Endodermal cell (in vitro differentiated cells): Measurements from ENCODE around the gene MEX3A. TPM values are rescaled to one million over a fixed set of nuclear protein-coding genes. Genes with fewer than 3 reads are reported as not detected.

Experiments used
- DNase-seq: peaks from one replicate; pipeline ENCODE4 v3.0.0-alpha.2; 2017
- H3K27ac ChIP-seq: 2 replicates; pipeline ENCODE4 v1.5.1; 2013; ENCODE audit warnings: mild to moderate bottlenecking, low read depth, low read length, moderate library complexity
- H3K27me3 ChIP-seq: 2 replicates; pipeline ENCODE4 v1.6.1; 2013; ENCODE audit warnings: mild to moderate bottlenecking, low read length, moderate library complexity; ENCODE audit not compliant: insufficient read depth, control insufficient read depth, poor library complexity, severe bottlenecking
- H3K36me3 ChIP-seq: 2 replicates; pipeline ENCODE4 v1.7.0; 2013; ENCODE audit warnings: mild to moderate bottlenecking, low read length, moderate library complexity; ENCODE audit not compliant: control insufficient read depth, insufficient read depth
- H3K4me1 ChIP-seq: one replicate; pipeline ENCODE4 v1.7.0; 2013; ENCODE audit warnings: low read length; ENCODE audit not compliant: control insufficient read depth, insufficient read depth
- H3K4me3 ChIP-seq: 2 replicates; pipeline ENCODE4 v1.5.1; 2013; ENCODE audit warnings: mild to moderate bottlenecking, low read length, moderate library complexity
- H3K9ac ChIP-seq: 2 replicates; pipeline ENCODE4 v1.6.1; 2013; ENCODE audit warnings: mild to moderate bottlenecking, low read length, moderate library complexity; ENCODE audit not compliant: poor library complexity, severe bottlenecking; ENCODE audit errors: extremely low read depth
- H3K9me3 ChIP-seq: 2 replicates; pipeline ENCODE4 v1.6.1; 2013; ENCODE audit warnings: mild to moderate bottlenecking, low read length, moderate library complexity; ENCODE audit not compliant: control insufficient read depth
- H3K27ac Mint-ChIP-seq: 2 replicates; pipeline ENCODE4 v1.8.0; 2020; ENCODE audit warnings: mixed read lengths
- H3K27me3 Mint-ChIP-seq: 2 replicates; pipeline ENCODE4 v1.8.0; 2021; ENCODE audit warnings: mild to moderate bottlenecking, mixed read lengths; ENCODE audit not compliant: insufficient read depth
- H3K36me3 Mint-ChIP-seq: 2 replicates; pipeline ENCODE4 v1.8.0; 2020; ENCODE audit warnings: low read depth, mixed read lengths
- H3K4me1 Mint-ChIP-seq: 2 replicates; pipeline ENCODE4 v1.8.0; 2020; ENCODE audit warnings: mixed read lengths
- H3K4me3 Mint-ChIP-seq: 2 replicates; pipeline ENCODE4 v1.8.0; 2020; ENCODE audit warnings: mild to moderate bottlenecking, moderate library complexity, mixed read lengths
- H3K9me3 Mint-ChIP-seq: 2 replicates; pipeline ENCODE4 v1.8.0; 2020; ENCODE audit warnings: mild to moderate bottlenecking, mixed read lengths
- WGBS, 2 experiments: methylation state at CpG; one replicate each; pipeline versions ENCODE4 v1.1.5 to v1.1.7; 2013; ENCODE audit warnings: missing lambda C conversion rate in 2 of 2, mixed read lengths in 1 of 2; ENCODE audit not compliant: insufficient coverage in 1 of 2, insufficient read length in 1 of 2; 5-methylcytosine and 5-hydroxymethylcytosine counted together
- total RNA-seq, 2 donors: library from RNA; stranded (reverse); fragmentation: NEBNext Ultra II Directional in 1 of 2; extraction: Animal tissue kit (Norgen Biotek cat#: 25700) in 1 of 2; gene quantifications; 2 replicates in 1 of 2; 3 replicates in 1 of 2; pipeline ENCODE4 v1.2.1, GENCODE V29; 2021
- TF ChIP-seq, protein P1 (sequence below): fragments of 200-600 bp; sonication (generic); conservative IDR thresholded peaks from 2 replicates; pipeline ENCODE4 v1.5.0; 2021; ENCODE audit warnings: antibody characterized with exemption, mild to moderate bottlenecking

Gene MEX3A
- total RNA-seq, 2 donors from 2014 or later = 91.8 to 94.3 TPM

GRCh38 chr1:156097499-156098178 lies 15.4 kb upstream of the MEX3A start:
- TF ChIP-seq, protein P1, sequence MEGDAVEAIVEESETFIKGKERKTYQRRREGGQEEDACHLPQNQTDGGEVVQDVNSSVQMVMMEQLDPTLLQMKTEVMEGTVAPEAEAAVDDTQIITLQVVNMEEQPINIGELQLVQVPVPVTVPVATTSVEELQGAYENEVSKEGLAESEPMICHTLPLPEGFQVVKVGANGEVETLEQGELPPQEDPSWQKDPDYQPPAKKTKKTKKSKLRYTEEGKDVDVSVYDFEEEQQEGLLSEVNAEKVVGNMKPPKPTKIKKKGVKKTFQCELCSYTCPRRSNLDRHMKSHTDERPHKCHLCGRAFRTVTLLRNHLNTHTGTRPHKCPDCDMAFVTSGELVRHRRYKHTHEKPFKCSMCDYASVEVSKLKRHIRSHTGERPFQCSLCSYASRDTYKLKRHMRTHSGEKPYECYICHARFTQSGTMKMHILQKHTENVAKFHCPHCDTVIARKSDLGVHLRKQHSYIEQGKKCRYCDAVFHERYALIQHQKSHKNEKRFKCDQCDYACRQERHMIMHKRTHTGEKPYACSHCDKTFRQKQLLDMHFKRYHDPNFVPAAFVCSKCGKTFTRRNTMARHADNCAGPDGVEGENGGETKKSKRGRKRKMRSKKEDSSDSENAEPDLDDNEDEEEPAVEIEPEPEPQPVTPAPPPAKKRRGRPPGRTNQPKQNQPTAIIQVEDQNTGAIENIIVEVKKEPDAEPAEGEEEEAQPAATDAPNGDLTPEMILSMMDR = no peak
- Mint-ChIP-seq H3K4me3 (no peak overlapping the region), H3K9me3 (no peaks in the 10 kb centered on the region), H3K27ac (no peak overlapping the region), H3K27me3 (no peaks in the 10 kb centered on the region), H3K36me3 (peaks cover 32% of the 10 kb centered on the region), H3K4me1 (peaks cover 22% of the 10 kb centered on the region)
- H3K4me3 ChIP-seq = no peak overlapping the region
- peaks cover 72% of the 10 kb centered on the region for H3K36me3 ChIP-seq
- WGBS, 2 experiments = 86 to 97% methylated on average over 1 to 9 of the region's 9 CpGs
- DNase-seq = no peak
- no peaks in the 10 kb centered on the region for H3K27me3 ChIP-seq
- no peaks in the 10 kb centered on the region for H3K4me1 ChIP-seq
- H3K9me3 ChIP-seq = no peaks in the 10 kb centered on the region
- H3K27ac ChIP-seq = no peak overlapping the region
- no peak overlapping the region for H3K9ac ChIP-seq

DNA sequence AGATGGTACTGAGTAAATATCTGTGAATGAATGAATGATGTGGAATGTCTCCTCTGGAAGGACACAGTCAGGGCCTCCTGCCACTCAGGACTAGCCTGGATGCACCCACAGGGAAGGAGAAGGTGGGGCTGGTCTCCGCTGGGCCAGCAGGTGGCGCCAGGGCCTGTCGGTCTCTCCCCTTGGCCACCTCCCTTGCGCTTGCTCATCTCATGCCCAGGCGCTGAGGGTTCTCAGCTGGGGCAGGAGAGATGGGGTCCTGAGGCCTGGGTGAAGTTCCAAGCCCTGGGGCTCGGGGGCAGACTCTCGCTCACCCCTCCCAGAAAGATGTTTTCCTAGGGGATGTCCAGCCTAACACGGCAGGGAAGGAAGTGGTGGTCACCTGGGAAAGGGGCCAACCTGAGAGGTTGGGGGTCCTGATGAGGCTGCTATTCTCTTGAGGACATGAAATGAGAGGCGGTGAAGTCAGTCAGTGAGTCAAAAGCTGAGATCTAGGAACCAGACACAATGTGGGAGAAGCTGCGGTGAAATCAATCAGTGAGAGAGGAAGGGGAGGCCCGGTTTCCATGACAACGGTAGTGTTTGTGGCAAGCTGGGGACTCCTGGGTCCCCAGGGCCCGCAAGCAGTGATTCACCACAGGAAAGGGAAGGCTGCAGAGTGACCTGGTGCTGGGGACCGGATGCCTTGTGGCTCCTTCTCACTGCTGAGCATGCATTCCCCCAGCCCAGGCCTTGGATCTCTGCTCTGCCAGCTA lies 14.6 kb upstream of the MEX3A start:
- Mint-ChIP-seq H3K4me1 (peaks cover 22% of the 10 kb centered on the region), H3K4me3 (no peak overlapping the region), H3K27ac (peak overlapping the region; percentile 45), H3K9me3 (no peaks in the 10 kb centered on the region), H3K27me3 (no peaks in the 10 kb centered on the region), H3K36me3 (peaks cover 36% of the 10 kb centered on the region)
- H3K36me3 ChIP-seq = peaks cover 75% of the 10 kb centered on the region
- 58 to 83% methylated on average over 9 to 14 of the region's 14 CpGs for WGBS, 2 experiments
- H3K27ac ChIP-seq = peak overlapping the region; percentile 66
- DNase-seq = peak; percentile 95
- H3K9ac ChIP-seq = no peak overlapping the region
- H3K4me3 ChIP-seq = no peak overlapping the region
- TF ChIP-seq, protein P1 = peak; percentile 98
- no peaks in the 10 kb centered on the region for H3K4me1 ChIP-seq
- H3K27me3 ChIP-seq = no peaks in the 10 kb centered on the region
- no peaks in the 10 kb centered on the region for H3K9me3 ChIP-seq

GRCh38 chr1:156095906-156096508 lies 13.7 kb upstream of the MEX3A start:
- no peak overlapping the region for H3K27ac ChIP-seq
- peaks cover 80% of the 10 kb centered on the region for H3K36me3 ChIP-seq
- TF ChIP-seq, protein P1 = no peak
- H3K9me3 ChIP-seq = no peaks in the 10 kb centered on the region
- Mint-ChIP-seq H3K27ac (peak overlapping the region; percentile 15), H3K4me1 (peaks cover 20% of the 10 kb centered on the region), H3K9me3 (no peaks in the 10 kb centered on the region), H3K4me3 (no peak overlapping the region), H3K27me3 (no peaks in the 10 kb centered on the region), H3K36me3 (peaks cover 43% of the 10 kb centered on the region)
- no peaks in the 10 kb centered on the region for H3K4me1 ChIP-seq
- DNase-seq = peak; percentile 38
- H3K4me3 ChIP-seq = no peak overlapping the region
- no peaks in the 10 kb centered on the region for H3K27me3 ChIP-seq
- H3K9ac ChIP-seq = no peak overlapping the region
- WGBS, 2 experiments = 86 to 100% methylated on average over 1 to 3 of the region's 3 CpGs
